Neural progenitor cell (in vitro differentiated cells): ENCODE results near the gene WSCD2. TPM values are rescaled to one million over a fixed set of nuclear protein-coding genes. Genes with fewer than 3 reads are reported as not detected.

Experiments
- DNase-seq: peaks from one replicate; pipeline ENCODE4 v3.0.0-alpha.2; 2016; ENCODE audit warnings: low spot score
- H2AFZ ChIP-seq: fragments of 200-600 bp; sonication (generic); replicated peaks from 2 replicates; pipeline ENCODE4 v1.6.1; 2016; ENCODE audit warnings: antibody characterized with exemption
- H3F3A ChIP-seq: fragments of 200-600 bp; sonication (generic); 2 replicates; pipeline ENCODE4 v1.6.1; 2016; ENCODE audit warnings: antibody characterized with exemption, low read depth
- H3K27ac ChIP-seq: fragments of 200-600 bp; sonication (generic); 2 replicates; pipeline ENCODE4 v1.5.1; 2016; ENCODE audit warnings: mild to moderate bottlenecking
- H3K27me3 ChIP-seq: fragments of 200-600 bp; sonication (generic); 2 replicates; pipeline ENCODE4 v1.6.1; 2016; ENCODE audit warnings: mild to moderate bottlenecking, moderate library complexity
- H3K36me3 ChIP-seq: fragments of 200-600 bp; sonication (generic); 2 replicates; pipeline ENCODE4 v1.5.1; 2016
- H3K4me1 ChIP-seq: fragments of 200-600 bp; sonication (generic); 2 replicates; pipeline ENCODE4 v1.6.1; 2016; ENCODE audit warnings: mixed run types
- H3K4me2 ChIP-seq: fragments of 200-600 bp; sonication (generic); 2 replicates; pipeline ENCODE4 v1.6.1; 2016
- H3K4me3 ChIP-seq: fragments of 200-600 bp; sonication (generic); 2 replicates; pipeline ENCODE4 v1.5.1; 2016
- H3K79me2 ChIP-seq: fragments of 200-600 bp; sonication (generic); 2 replicates; pipeline ENCODE4 v1.6.1; 2016; ENCODE audit warnings: low read depth
- H3K9ac ChIP-seq: fragments of 200-600 bp; sonication (generic); 2 replicates; pipeline ENCODE4 v1.6.1; 2016
- H3K9me3 ChIP-seq: fragments of 200-600 bp; sonication (generic); 2 replicates; pipeline ENCODE4 v1.5.1; 2016; ENCODE audit warnings: low read depth
- H4K20me1 ChIP-seq: fragments of 200-600 bp; sonication (generic); 2 replicates; pipeline ENCODE4 v1.6.1; 2016; ENCODE audit warnings: low read depth
- H3K27ac Mint-ChIP-seq: 3 replicates; pipeline ENCODE4 v1.8.0; 2021; ENCODE audit warnings: mixed read lengths
- H3K27me3 Mint-ChIP-seq: 2 replicates; pipeline ENCODE4 v1.8.0; 2022; ENCODE audit warnings: low read depth, mild to moderate bottlenecking, inconsistent platforms, moderate library complexity, mixed read lengths; ENCODE audit not compliant: insufficient read depth
- H3K36me3 Mint-ChIP-seq: 3 replicates; pipeline ENCODE4 v1.8.0; 2021; ENCODE audit warnings: mixed read lengths
- H3K4me1 Mint-ChIP-seq: 3 replicates; pipeline ENCODE4 v1.8.0; 2021; ENCODE audit warnings: mixed read lengths
- H3K4me3 Mint-ChIP-seq: 3 replicates; pipeline ENCODE4 v1.8.0; 2021; ENCODE audit warnings: mild to moderate bottlenecking, moderate library complexity, mixed read lengths
- H3K9me3 Mint-ChIP-seq: 3 replicates; pipeline ENCODE4 v1.8.0; 2020; ENCODE audit warnings: mixed read lengths
- CTCF ChIP-seq: fragments of 200-600 bp; sonication (generic); IDR thresholded peaks from 2 replicates; pipeline ENCODE4 v1.5.1; 2017; ENCODE audit warnings: antibody characterized with exemption, mild to moderate bottlenecking
- EZH2 ChIP-seq: fragments of 200-600 bp; sonication (generic); IDR thresholded peaks from 2 replicates; pipeline ENCODE4 v1.6.1; 2017; ENCODE audit warnings: antibody characterized with exemption, mild to moderate bottlenecking, moderate library complexity
- EZH2phosphoT487 ChIP-seq: fragments of 200-600 bp; sonication (generic); IDR thresholded peaks from 2 replicates; pipeline ENCODE4 v1.6.1; 2017; ENCODE audit warnings: antibody characterized with exemption
- total RNA-seq: library from RNA; depleted of rRNA; stranded (reverse); fragments of >200 nt; gene quantifications from 2 replicates; pipeline ENCODE4 v1.2.3, GENCODE V29; 2015; ENCODE audit warnings: low replicate concordance

Gene WSCD2
- total RNA-seq, 1 donor from 2014 or later: 6.6 TPM

GRCh38 chr12:108156717-108157116 is 27.6 kb downstream of the WSCD2 start:
- no peak overlapping the region for H3K27ac Mint-ChIP-seq
- TF ChIP-seq EZH2phosphoT487 (no peak), CTCF (no peak), EZH2 (no peak)
- H3K4me1 ChIP-seq: peaks cover 5% of the 10 kb centered on the region

GRCh38 chr12:108157870-108158459 is 28.9 kb downstream of the WSCD2 start:
- Histone ChIP-seq H3F3A (no peaks in the 10 kb centered on the region), H3K79me2 (no peaks in the 10 kb centered on the region), H3K9ac (no peak overlapping the region), H3K36me3 (no peaks in the 10 kb centered on the region), H3K9me3 (no peaks in the 10 kb centered on the region), H4K20me1 (no peaks in the 10 kb centered on the region), H3K27ac (no peak overlapping the region), H3K4me3 (no peak overlapping the region), H3K4me1 (no peaks in the 10 kb centered on the region), H3K4me2 (no peak overlapping the region), H3K27me3 (no peaks in the 10 kb centered on the region), H2AFZ (no peak overlapping the region)
- no peak for DNase-seq
- Mint-ChIP-seq H3K36me3 (no peaks in the 10 kb centered on the region), H3K4me3 (no peak overlapping the region), H3K27ac (no peak overlapping the region), H3K4me1 (no peaks in the 10 kb centered on the region), H3K9me3 (no peaks in the 10 kb centered on the region), H3K27me3 (peaks cover 4% of the 10 kb centered on the region)
- TF ChIP-seq EZH2: no peak
- TF ChIP-seq EZH2phosphoT487: no peak
- TF ChIP-seq CTCF: no peak

More at GRCh38 chr12:108156717-108157116, 27.6 kb downstream of the WSCD2 start:
- H3K36me3 ChIP-seq: no peaks in the 10 kb centered on the region
- H2AFZ ChIP-seq: no peak overlapping the region
- H3F3A ChIP-seq: peaks cover 4% of the 10 kb centered on the region
- H3K79me2 ChIP-seq: no peaks in the 10 kb centered on the region
- H3K4me2 ChIP-seq: no peak overlapping the region
- H3K27ac ChIP-seq: no peak overlapping the region
- H3K27me3 Mint-ChIP-seq: peaks cover 4% of the 10 kb centered on the region
- H3K36me3 Mint-ChIP-seq: no peaks in the 10 kb centered on the region
- DNase-seq: no peak
- peaks cover 4% of the 10 kb centered on the region for H3K4me1 Mint-ChIP-seq
- H3K27me3 ChIP-seq: no peaks in the 10 kb centered on the region
- no peaks in the 10 kb centered on the region for H3K9me3 ChIP-seq
- H3K9ac ChIP-seq: no peak overlapping the region
- no peak overlapping the region for H3K4me3 Mint-ChIP-seq
- no peak overlapping the region for H3K4me3 ChIP-seq
- no peaks in the 10 kb centered on the region for H4K20me1 ChIP-seq
- no peaks in the 10 kb centered on the region for H3K9me3 Mint-ChIP-seq

GRCh38 chr12:108162207-108162606 is 33.1 kb downstream of the WSCD2 start:
- no peaks in the 10 kb centered on the region for H4K20me1 ChIP-seq
- Mint-ChIP-seq H3K4me1 (no peaks in the 10 kb centered on the region), H3K27ac (no peak overlapping the region), H3K36me3 (no peaks in the 10 kb centered on the region), H3K27me3 (peaks cover 2% of the 10 kb centered on the region), H3K9me3 (no peaks in the 10 kb centered on the region), H3K4me3 (no peak overlapping the region)
- no peaks in the 10 kb centered on the region for H3F3A ChIP-seq
- no peak overlapping the region for H3K9ac ChIP-seq
- no peaks in the 10 kb centered on the region for H3K4me1 ChIP-seq
- H3K27ac ChIP-seq: no peak overlapping the region
- no peaks in the 10 kb centered on the region for H3K27me3 ChIP-seq
- H3K4me2 ChIP-seq: no peak overlapping the region
- H3K79me2 ChIP-seq: no peaks in the 10 kb centered on the region
- no peak for DNase-seq
- H2AFZ ChIP-seq: no peak overlapping the region
- H3K9me3 ChIP-seq: no peaks in the 10 kb centered on the region
- TF ChIP-seq CTCF: no peak
- TF ChIP-seq EZH2phosphoT487: no peak
- no peak for TF ChIP-seq EZH2
- no peak overlapping the region for H3K4me3 ChIP-seq
- H3K36me3 ChIP-seq: no peaks in the 10 kb centered on the region
